ENCODE measurements around the gene PRLR.
"Not testable (repeated sequence)": the region's sequence is repeated elsewhere in the genome, so short reads cannot be mapped to it uniquely, and the experiment has no call there.

DNA sequence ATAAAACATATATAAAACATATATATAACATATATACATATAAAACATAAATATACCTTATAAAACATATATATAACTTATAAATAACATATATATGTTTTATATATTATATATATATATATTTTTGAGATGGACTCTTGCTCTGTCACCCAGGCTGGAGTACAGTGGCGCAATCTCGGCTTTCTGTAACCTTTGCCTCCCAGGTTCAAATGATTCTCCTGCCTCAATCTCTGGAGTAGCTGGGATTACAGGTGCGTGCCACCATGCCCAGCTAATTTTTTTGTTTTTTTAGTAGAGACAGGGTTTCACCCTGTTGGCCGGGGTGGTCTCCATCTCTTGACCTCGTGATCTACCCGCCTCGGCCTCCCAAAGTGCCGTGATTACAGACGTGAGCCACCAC lies 128.6 kb downstream of the PRLR start:
- TF ChIP-seq, protein P1, sequence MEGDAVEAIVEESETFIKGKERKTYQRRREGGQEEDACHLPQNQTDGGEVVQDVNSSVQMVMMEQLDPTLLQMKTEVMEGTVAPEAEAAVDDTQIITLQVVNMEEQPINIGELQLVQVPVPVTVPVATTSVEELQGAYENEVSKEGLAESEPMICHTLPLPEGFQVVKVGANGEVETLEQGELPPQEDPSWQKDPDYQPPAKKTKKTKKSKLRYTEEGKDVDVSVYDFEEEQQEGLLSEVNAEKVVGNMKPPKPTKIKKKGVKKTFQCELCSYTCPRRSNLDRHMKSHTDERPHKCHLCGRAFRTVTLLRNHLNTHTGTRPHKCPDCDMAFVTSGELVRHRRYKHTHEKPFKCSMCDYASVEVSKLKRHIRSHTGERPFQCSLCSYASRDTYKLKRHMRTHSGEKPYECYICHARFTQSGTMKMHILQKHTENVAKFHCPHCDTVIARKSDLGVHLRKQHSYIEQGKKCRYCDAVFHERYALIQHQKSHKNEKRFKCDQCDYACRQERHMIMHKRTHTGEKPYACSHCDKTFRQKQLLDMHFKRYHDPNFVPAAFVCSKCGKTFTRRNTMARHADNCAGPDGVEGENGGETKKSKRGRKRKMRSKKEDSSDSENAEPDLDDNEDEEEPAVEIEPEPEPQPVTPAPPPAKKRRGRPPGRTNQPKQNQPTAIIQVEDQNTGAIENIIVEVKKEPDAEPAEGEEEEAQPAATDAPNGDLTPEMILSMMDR (IDR thresholded peaks at IDR 0.05; ENCODE audit: low read depth, low read length, poor library complexity, severe bottlenecking) = not testable (repeated sequence)
- TF ChIP-seq EZH2phosphoT487 (IDR thresholded peaks at IDR 0.05; ENCODE audit: borderline replicate concordance, low read length) = not testable (repeated sequence)

All from DOHH2 (cell line).